HG03571 (cell line): ENCODE data around the gene TRMT61B.

ENCODE experiments used
- ATAC-seq: cut with Tn5 transposase; IDR thresholded peaks from one replicate; pipeline ENCODE4 v1.9.1; 2021; ENCODE audit not compliant: unreplicated experiment

TRMT61B gene

DNA sequence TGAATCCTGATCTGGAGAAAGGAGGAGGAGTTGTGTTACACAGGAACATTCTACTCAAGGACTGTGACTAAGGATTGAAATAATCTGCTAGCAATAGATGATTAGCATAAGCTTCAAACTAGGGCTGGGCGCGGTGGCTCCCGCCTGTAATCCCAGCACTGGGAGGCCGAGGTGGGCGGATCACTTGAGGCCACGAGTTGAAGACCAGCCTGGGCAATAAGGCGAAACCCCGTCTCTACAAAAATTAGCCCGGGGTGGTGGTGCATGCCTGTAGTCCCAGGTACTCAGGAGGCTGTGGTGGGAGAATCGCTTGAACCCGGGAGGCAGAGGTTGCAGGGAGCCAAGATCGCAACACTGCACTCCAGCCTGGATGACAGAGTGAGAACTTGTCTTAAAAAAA is 1.5 kb downstream of the TRMT61B start:
- ATAC-seq, result no peak

DNA sequence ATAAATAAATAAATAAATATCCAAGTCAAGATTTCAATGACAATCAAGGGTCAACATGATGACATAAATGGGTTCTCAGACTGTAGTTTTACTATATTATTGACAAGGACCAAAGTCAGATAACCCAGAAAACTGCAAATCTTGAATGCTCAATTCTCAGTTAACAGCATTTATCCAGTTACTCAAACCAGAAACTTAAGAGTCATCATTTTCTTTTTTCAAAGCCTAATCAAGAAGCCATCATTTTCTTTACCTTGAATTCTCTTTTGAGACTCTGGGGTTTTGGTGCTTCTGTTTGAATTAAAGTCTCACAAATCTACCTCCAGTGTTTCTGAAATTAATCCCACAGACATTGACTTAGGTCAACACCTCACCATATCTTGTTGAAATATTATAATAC is 14.1 kb downstream of the TRMT61B start:
- no peak for ATAC-seq

DNA sequence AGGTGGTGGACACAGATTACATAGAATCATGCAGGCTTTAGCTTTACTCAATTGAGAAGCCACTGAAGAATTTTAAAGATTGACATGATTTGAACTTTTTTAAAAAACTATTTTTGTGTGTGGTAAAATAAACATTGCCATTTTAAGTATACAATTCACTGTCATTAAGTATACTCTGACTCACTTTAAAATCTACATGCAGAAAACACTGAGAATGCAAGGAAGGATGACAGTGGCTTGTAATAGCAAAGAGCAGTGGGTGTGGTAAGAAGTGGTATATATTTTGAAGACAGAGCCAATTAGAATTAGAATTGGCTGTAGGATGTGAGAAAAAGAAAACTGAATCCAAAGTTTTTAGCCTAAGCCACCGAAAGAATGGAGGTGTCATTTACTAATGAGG is 14.9 kb downstream of the TRMT61B start:
- no peak for ATAC-seq

DNA sequence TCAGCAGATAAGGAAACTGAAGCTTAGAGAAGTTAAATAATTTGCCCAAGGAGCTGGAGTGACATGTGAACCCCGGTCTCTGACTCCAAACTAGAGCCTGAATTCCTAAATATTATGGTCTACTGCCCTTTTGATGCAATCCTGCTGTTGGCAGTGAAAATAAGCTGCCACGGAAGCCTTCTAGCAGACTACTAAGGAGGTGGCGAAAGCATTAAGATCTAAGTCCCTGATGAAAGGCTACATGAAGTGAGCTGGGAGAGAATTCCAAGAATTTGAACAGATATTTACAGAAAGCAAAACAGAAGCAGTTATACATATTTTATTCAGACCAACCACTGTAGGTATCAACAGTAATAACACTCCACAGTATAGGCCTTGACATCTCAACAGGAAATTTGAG is 28.1 kb downstream of the TRMT61B start:
- ATAC-seq, result no peak

DNA sequence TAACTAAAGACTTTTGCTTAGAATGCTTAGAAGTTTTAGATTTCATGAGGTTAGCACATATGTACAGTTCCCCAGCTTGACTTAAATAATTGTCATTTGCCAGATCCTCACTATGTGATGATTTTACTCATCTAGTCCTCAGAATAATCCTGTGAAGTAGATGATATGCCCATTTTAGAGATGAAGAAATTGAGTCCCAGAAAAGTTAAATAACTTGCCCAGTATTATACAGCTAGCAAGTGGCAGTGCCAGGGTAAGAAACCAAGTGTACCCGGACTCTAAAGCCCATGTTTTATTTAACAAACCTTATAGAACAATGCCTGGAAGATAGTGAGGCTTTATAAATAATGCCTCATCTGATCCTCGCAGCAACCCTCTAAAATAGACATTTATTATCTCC is 31.1 kb downstream of the TRMT61B start:
- ATAC-seq, result no peak

DNA sequence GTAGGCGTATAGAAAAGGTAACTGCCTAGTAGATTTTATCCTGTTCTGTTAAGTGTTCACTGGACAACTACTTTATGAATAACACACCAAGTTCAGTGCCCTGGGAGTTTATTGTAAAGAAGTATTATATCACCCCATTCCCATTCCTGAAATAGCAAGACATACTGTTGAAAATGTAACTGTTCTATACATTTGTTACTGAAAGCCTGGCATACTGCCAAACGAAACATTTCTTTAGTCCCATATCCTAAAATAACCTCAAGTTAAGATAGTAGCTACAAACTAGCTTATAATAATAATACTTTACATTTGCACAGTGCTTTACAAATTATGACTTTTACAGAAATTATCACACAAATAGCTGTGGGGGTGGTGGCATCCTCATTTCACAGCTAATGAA is 34.3 kb downstream of the TRMT61B start:
- ATAC-seq, result no peak

DNA sequence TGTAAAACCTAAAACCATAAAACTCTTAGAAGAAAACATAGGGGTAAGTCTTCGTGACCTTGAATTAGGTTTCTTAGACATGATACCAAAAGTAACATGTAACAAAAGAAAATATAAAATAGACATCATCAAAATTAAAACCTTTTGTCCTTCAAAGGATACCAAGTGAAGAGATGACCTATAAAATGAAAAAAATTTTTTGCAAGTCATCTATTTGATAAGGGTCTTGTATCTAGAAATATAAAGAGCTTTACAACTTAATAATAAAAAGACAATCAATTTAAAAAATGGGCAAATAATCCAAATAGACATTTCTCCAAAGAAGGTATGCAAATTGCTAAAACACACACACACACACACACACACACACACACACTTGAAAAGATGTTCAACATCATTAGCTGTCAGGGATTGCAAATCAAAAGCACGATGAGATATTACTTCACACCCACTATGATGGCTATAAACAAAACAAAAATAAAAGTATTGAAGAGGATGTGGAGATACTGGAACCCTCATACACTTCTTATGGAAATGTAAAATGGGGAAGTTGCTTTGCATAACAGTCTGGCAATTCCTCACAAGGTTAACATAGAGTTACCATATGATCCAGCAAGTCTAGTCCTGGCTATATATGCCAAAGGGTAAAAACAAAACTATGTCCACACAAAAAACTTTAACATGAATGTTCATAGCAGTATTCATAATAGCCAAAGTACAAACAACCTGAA is 36.2 kb downstream of the TRMT61B start:
- no peak for ATAC-seq

DNA sequence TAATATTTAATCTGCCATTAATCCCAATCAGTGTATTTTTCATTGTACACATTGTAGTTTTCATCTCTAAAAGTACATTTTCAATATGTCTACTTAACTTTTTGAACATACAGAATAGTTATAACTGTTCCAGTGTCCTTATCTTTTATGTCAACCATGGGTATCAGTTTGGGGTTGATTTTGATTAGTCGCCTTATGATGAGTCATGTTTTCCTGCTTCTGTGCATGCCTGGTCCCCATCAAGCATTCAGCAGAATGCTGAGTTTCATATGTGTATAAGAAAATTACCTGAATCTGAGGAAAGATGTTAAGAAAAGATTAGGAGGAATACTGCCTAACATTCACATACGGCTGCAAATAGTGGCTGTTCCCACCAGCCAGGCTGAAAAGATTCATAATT is 41.7 kb downstream of the TRMT61B start:
- no peak for ATAC-seq

DNA sequence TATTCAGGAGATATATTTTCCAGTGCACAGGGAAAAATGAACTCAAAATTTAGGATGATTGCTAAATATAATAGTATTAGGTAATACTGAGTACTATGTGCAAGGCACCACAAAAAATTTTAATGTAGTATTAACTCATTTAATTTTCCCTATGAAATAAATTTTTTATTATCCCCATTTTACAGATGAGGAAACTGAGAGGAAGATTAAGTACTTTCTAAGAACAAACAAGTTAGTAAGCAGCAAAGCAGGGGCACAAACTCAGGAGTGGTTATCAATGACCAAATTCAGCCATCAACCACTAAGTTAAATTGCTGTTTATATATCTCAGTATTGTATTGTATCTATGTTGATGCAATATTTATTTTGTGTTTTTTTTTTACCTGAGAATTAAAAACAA is 45.2 kb downstream of the TRMT61B start:
- ATAC-seq, result no peak

DNA sequence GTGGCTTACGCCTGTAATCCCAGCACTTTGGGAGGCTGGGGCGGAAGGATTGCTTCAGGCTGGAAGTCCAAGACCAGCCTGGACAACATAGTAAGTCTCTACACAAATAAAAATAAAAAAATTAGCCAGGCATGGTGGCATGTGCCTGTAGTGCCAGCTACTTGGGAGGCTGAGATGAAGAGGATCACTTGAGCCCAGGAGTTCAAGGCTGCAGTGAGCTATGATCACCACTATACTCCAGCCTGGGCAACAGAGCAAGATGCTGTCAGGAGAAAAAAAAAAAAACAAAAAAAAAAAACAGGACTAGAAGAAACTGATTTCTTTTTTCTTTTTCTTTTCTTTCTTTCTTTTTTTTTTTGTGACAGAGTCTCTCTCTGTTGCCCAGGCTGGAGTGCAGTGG is 45.9 kb downstream of the TRMT61B start:
- no peak for ATAC-seq

DNA sequence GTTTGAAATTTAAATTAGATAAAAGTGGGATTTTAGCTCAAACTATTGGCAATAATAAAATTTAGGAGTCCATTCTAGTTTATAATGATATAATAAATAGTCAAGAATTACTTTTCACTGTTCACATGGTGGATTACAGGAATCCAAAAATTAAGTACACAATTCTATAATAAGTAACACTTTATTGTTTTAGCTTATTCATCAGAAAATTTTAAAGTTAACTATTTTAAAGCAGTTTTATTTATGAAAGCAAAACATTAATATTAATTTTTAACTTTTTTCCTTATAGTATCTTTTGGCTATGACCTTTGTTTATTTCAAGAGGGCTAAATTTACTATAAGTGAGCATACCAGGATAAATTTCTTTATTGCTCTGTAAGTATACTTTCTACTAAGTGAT is 48.1 kb downstream of the TRMT61B start:
- ATAC-seq, result no peak

DNA sequence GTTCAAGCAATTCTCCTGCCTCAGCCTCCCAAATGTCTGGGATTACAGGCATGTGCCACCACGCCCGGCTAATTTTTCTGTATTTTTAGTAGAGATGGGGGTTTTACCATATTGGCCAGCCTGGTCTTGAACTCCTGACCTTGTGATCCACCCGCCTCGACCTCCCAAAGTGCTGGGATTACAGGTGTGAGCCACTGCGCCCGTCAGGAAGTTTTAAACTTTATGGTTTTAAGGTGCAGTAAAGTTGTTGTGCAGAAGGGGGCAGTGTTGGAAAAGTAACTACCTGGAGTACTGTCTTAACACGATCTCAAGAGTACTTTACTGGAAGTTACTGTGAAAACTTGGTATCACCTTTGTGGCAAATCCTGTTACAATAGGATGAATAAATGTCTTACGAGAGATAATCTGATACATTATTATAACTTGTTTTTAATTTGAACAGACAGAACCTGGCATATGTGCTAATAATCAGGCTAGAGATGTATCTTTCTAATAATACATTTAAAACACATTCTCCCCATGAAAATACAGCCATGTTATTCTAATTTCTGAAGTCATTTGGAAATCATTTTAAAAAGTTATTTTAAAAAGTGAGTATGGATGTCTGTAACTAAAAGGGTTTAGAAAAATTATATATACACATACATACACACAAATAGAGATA is 48.7 kb downstream of the TRMT61B start:
- no peak for ATAC-seq

DNA sequence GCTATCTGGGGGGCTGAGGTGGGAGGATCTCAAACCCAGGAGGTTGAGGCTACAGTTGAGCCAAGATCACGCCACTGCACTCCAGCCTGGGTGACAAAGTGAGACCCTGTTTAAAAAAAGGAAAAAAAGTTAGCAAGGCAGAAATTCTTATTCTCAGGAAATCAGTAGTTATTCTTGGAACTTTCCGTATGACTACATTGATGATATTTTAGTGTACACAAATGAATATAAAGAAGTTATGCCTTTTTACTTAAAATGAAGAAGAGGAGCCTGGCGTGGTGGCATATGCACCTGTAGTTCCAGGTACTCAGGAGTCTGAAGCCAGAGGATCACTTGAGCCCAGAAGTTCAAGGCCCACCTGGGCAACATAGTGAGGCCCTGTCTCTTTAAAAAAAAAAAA is 52.1 kb downstream of the TRMT61B start:
- no peak for ATAC-seq

DNA sequence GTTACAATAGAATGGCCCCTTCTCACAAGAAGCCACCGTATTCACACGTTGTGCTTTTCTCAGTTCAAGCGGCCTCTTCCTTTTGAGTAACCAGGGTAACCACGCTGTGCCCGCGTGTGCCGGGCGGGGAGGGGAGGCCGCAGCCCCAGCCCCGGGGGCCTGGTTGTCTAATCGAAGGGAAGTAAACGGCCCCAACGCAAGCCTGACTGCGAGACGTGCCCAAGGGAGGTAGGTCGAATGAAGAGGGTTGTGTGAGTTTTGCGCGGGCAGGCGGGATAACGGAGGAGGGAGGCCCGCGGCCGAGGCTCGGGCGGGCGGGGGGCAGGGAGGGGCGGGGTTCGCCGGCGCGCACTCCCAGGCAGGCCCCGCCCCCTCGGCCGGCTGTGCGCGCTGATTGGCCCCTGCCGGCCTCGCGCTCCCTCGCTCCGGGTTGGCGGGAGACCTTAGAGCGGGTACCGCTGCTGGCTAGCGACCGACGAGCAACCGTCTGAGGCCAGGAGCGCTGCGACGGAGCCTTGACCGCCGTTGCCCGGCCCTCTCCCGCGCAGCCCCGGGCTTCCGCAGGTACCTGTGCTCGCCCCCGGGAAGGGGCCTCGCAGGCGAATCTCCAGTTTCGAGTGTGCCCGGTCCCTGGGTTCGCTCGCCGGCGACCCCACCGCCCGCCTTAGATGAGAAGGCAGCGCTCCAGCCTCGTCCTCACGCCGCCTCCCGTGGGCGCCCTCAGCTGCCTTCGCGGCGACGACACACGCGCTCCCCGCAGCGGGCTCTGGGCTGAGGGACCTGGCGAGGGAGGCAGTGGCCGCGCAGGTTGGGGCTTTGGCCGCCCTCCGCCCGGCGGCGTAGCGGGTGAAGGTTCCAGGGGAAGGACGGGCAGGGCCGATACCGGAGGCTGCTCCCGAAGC is 59.5 kb downstream of the TRMT61B start, which contains the start of gene SPDYA:
TSS of gene SPDYA (plus strand) at position 451 of the 902 bp plus-strand sequence. CDS start 5,181 bp downstream, outside the sequence.
- ATAC-seq, result peak; percentile 78

DNA sequence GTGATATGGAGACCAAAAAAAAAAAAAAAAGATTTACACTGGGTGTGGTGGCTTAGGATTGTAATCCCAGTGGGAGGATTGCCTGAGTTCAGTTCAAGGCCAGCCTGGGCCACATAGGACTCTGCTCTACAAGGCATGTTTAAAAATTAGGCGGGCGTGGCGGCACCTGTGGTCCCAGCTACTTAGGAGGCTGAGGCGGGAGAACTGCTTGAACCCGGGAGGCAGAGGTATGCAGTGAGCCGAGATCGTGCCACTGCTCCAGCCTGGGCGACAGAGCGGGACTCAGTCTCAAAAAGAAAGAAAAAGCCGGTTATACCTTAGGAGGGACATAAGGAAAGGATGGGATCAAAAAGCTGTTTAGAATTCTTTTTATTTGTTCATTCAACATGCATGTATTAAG is 60.2 kb downstream of the TRMT61B start:
- ATAC-seq, result no peak

DNA sequence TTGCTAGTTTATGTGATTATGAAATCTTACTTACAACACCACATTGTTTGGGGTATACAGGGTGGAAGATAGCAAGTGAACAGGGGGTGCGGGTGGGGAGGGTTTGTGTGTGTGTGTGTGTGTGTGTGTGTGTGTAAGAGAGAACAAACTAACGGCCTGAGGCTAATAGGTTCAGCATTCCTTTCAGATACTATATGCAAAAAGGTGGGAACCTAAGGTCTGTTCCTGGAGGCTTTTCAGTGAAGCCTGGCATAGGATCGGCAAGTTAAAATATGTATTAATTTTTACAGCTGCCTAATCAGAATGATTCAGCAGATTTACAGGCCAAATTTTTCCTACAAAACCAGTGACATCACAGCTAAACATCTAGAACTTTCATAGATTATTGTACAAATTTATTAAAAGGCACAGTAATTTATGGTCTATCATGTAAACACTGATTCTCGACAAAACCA is 67.1 kb downstream of the TRMT61B start:
- ATAC-seq, result no peak

DNA sequence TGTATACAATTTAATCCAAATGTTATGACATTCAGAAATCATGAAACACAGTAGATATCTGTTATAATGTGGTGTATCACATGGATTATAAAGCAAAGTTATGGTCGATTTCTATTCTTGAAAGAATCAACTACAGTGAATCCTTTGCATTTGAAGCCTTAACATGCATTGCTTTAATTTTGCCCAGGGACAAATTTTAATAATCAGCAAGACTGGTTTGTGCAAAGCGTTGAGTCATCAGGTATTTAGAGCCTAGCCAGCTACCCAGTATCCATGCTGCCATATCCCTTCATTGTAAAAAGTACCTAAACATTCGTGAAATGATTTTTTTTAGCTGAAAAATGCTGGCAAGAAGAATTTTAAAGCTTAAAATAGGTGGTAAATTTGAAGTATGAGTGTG is 68.4 kb downstream of the TRMT61B start:
- no peak for ATAC-seq
